Brain microvascular endothelial cell (primary cell): ENCODE measurements around the gene FNDC1.

Experiments
- DNase-seq: peaks from one replicate; pipeline ENCODE4 v3.0.0-alpha.2; 2020
- H3K27ac ChIP-seq: fragments of 250-450 bp; sonication (Bioruptor Pico); 2 replicates; pipeline ENCODE4 v1.5.1; 2020; ENCODE audit warnings: mild to moderate bottlenecking, moderate library complexity
- H3K27me3 ChIP-seq: fragments of 250-450 bp; sonication (Bioruptor Pico); replicated peaks from 2 replicates; pipeline ENCODE4 v1.5.1; 2020; ENCODE audit warnings: mild to moderate bottlenecking
- H3K36me3 ChIP-seq: fragments of 250-450 bp; sonication (Bioruptor Pico); replicated peaks from 2 replicates; pipeline ENCODE4 v1.5.1; 2020; ENCODE audit warnings: mild to moderate bottlenecking
- H3K4me3 ChIP-seq: 2 replicates; pipeline ENCODE4 v1.5.1; 2011; ENCODE audit warnings: low read depth, mild to moderate bottlenecking, control low read depth, low read length, moderate library complexity
- in situ Hi-C: cut with HindIII; loops from 2 replicates; pipeline ENCODE4 v1.10.0; 2017; ENCODE audit warnings: low sequenced_read_pairs, low pct_ligation_motif_present
- TF ChIP-seq, protein P1 (sequence below): IDR thresholded peaks from 2 replicates; pipeline ENCODE4 v1.5.1; 2011; ENCODE audit warnings: low read depth, mild to moderate bottlenecking, moderate library complexity, low read length, control low read depth, inconsistent platforms; ENCODE audit errors: missing control alignments

The FNDC1 gene

DNA sequence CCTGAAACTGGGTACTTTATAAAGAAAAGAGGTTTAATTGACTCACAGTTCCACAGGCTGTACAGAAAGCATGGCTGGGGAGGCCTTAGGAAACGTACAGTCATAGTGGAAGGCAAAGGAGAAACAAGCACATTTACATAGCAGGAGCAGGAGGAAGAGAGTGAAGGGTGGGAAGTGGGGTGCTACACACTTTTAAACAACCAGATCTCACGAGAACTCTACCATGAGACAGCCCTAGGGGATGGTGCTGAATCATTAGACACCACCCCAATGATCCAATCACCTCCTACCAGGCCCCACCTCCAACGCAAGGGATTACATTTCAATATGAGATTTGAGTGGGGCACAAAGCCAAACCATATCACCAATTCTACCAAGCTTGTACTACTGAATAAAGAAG is 7.4 kb upstream of the FNDC1 start:
- H3K27me3 ChIP-seq = peaks cover 2% of the 10 kb centered on the region
- no peak for DNase-seq
- H3K27ac ChIP-seq = no peak overlapping the region
- TF ChIP-seq, protein P1, sequence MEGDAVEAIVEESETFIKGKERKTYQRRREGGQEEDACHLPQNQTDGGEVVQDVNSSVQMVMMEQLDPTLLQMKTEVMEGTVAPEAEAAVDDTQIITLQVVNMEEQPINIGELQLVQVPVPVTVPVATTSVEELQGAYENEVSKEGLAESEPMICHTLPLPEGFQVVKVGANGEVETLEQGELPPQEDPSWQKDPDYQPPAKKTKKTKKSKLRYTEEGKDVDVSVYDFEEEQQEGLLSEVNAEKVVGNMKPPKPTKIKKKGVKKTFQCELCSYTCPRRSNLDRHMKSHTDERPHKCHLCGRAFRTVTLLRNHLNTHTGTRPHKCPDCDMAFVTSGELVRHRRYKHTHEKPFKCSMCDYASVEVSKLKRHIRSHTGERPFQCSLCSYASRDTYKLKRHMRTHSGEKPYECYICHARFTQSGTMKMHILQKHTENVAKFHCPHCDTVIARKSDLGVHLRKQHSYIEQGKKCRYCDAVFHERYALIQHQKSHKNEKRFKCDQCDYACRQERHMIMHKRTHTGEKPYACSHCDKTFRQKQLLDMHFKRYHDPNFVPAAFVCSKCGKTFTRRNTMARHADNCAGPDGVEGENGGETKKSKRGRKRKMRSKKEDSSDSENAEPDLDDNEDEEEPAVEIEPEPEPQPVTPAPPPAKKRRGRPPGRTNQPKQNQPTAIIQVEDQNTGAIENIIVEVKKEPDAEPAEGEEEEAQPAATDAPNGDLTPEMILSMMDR = no peak
- in situ Hi-C loops = loop anchor here (25.0 kb wide), 1 partner anchor 475 kb away; no protein-coding TSS in a partner anchor
- H3K36me3 ChIP-seq = no peaks in the 10 kb centered on the region
- no peak overlapping the region for H3K4me3 ChIP-seq

GRCh38 chr6:159163901-159164370 is 5.3 kb upstream of the FNDC1 start:
- TF ChIP-seq, protein P1 = no peak

DNA sequence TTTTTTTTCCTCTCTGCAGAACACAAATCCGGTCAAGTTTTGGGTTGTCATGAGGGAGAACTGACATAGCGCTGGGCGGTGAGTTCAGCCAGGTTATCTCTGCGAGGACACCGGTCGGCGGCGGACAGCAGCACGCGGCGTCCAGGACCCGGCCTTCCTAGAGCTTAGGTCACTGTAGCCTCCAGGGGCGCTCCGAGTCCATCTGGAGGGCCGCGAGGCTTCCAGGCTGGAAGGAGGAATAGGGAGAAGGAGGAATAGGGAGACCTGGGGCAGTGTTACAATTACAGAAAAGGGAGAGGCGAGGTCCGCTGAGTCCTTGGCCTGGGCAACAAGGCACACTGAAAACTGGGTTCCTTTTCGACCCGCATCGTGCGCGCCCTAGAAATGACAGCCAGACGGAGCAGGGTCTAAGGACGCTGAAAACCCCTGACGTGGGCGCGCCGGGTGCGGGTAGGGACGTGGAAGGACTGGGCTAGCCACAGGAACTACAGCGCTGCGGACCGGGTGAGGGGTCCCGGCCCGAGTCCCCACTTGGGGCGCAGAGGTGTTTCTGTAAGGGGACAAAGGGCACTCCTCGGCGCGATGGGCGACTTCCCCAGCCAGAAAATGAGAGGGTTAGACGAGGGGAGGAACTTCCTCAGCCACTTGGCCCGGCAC is 536 bp upstream of the FNDC1 start:
- Histone ChIP-seq H3K4me3 (peak overlapping the region; percentile 49), H3K36me3 (no peaks in the 10 kb centered on the region), H3K27ac (no peak overlapping the region), H3K27me3 (peaks cover 13% of the 10 kb centered on the region)
- in situ Hi-C loops = loop anchor here (25.0 kb wide), 1 partner anchor 469 kb away; no protein-coding TSS in a partner anchor
- TF ChIP-seq, protein P1 = peak; percentile 67
- DNase-seq = peak; percentile 23

More at GRCh38 chr6:159163901-159164370, 5.3 kb upstream of the FNDC1 start:
- peak; percentile 68 for DNase-seq
- in situ Hi-C loops = loop anchor here (25.0 kb wide), 1 partner anchor 473 kb away; no protein-coding TSS in a partner anchor
- Histone ChIP-seq H3K36me3 (no peaks in the 10 kb centered on the region), H3K4me3 (no peak overlapping the region), H3K27ac (no peak overlapping the region), H3K27me3 (peaks cover 9% of the 10 kb centered on the region)

DNA sequence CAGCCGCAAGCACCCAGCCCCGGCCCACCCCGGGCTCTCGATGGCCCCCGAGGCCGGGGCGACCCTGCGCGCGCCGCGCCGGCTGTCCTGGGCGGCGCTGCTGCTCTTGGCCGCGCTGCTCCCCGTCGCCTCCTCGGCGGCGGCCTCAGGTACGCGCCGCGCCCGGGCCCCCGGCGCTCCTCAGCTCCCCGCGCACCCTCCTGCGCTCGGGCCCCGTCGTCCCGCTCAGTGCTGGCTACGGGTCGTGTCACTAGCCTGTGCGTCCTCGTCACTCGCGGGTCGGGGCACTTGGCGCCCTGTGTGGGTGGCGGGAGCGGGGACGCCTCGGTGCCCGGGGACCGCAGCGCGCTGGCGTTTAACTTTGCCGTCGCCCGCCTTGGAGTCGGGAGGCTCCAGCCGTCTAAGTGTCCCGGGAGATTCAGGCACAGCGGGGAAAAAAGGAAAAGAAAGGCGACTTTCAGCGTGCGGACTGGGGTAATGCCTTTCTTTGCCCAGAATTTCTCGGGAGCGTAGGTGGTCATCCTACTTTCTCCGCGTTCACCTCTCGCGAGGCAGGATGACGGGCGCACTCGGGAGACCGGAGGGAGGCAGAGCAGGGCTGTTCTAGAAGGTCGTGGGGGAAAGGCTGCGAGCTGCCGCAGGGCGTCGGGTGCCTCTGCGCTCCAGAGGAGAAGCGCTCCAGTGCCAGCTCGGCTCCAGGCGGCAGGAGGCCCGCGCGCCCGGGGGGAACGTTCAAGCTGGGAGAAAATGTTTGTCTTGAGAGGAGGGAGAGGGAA is 545 bp downstream of the FNDC1 start:
- in situ Hi-C loops = loop anchor here (25.0 kb wide), 1 partner anchor 468 kb away; no protein-coding TSS in a partner anchor
- Histone ChIP-seq H3K4me3 (peak overlapping the region; percentile 43), H3K27me3 (peaks cover 13% of the 10 kb centered on the region), H3K27ac (no peak overlapping the region), H3K36me3 (no peaks in the 10 kb centered on the region)
- TF ChIP-seq, protein P1 = no peak
- DNase-seq = peak; percentile 39

- in situ Hi-C loops = loop anchor here (25.0 kb wide), 1 partner anchor 467 kb away; no protein-coding TSS in a partner anchor
- peak overlapping the region; percentile 43 for H3K4me3 ChIP-seq
- no peak for DNase-seq
- peaks cover 13% of the 10 kb centered on the region for H3K27me3 ChIP-seq
- TF ChIP-seq, protein P1 = no peak
- no peaks in the 10 kb centered on the region for H3K36me3 ChIP-seq
- no peak overlapping the region for H3K27ac ChIP-seq
Observed at GRCh38 chr6:159170333-159170672, 1.1 kb downstream of the FNDC1 start.
